Measurements from ENCODE around the gene RHOXF2.

DNA sequence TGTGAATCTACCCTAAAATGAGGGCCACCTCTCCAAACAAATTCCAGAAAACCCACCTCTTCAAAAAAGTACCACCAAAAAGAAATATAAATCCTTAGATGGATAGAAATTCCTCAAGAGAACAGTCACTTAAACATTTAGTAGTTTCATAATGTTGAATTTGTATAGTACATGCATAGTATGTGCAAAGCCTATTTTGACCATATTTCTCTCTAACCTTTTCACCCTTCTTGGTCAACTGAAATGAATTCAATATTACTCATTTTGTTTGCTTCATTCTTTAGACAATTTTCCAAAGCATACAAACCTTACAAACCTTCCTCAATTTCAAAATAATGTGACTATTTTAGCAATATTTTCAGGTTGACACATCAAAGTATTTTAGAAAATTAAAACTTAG is 46.8 kb upstream of the RHOXF2 start:
- TF ChIP-seq EP300 (IDR thresholded peaks at IDR 0.05; ENCODE audit: borderline replicate concordance) (no peak), NFIC (IDR thresholded peaks at IDR 0.05) (no peak), CEBPB (IDR thresholded peaks at IDR 0.05) (no peak), TAF1 (IDR thresholded peaks at IDR 0.05; ENCODE audit: low read depth) (no peak), YY1 (IDR thresholded peaks at IDR 0.05; ENCODE audit: low read depth) (no peak), EGR1 (IDR thresholded peaks at IDR 0.05) (no peak), ZBTB7A (IDR thresholded peaks at IDR 0.05; ENCODE audit: low read depth) (no peak), TCF12 (IDR thresholded peaks at IDR 0.05; ENCODE audit: low read depth) (no peak), RAD21 (IDR thresholded peaks at IDR 0.05; ENCODE audit: low read depth) (no peak), TEAD4 (IDR thresholded peaks at IDR 0.05) (no peak), CREB1 (IDR thresholded peaks at IDR 0.05; ENCODE audit: low read depth) (no peak), FOXM1 (IDR thresholded peaks at IDR 0.05; ENCODE audit: borderline replicate concordance, low read depth) (no peak)
- TF ChIP-seq, protein P1, sequence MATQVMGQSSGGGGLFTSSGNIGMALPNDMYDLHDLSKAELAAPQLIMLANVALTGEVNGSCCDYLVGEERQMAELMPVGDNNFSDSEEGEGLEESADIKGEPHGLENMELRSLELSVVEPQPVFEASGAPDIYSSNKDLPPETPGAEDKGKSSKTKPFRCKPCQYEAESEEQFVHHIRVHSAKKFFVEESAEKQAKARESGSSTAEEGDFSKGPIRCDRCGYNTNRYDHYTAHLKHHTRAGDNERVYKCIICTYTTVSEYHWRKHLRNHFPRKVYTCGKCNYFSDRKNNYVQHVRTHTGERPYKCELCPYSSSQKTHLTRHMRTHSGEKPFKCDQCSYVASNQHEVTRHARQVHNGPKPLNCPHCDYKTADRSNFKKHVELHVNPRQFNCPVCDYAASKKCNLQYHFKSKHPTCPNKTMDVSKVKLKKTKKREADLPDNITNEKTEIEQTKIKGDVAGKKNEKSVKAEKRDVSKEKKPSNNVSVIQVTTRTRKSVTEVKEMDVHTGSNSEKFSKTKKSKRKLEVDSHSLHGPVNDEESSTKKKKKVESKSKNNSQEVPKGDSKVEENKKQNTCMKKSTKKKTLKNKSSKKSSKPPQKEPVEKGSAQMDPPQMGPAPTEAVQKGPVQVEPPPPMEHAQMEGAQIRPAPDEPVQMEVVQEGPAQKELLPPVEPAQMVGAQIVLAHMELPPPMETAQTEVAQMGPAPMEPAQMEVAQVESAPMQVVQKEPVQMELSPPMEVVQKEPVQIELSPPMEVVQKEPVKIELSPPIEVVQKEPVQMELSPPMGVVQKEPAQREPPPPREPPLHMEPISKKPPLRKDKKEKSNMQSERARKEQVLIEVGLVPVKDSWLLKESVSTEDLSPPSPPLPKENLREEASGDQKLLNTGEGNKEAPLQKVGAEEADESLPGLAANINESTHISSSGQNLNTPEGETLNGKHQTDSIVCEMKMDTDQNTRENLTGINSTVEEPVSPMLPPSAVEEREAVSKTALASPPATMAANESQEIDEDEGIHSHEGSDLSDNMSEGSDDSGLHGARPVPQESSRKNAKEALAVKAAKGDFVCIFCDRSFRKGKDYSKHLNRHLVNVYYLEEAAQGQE (IDR thresholded peaks at IDR 0.05; ENCODE audit: low read depth), result no peak
- TF ChIP-seq, protein P2, sequence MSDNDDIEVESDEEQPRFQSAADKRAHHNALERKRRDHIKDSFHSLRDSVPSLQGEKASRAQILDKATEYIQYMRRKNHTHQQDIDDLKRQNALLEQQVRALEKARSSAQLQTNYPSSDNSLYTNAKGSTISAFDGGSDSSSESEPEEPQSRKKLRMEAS (IDR thresholded peaks at IDR 0.05), result no peak
